Iris pigment epithelial cell (primary cell): ENCODE measurements around the gene WSCD2.

Experiments used
- DNase-seq: peaks from one replicate; pipeline ENCODE4 v3.0.0-alpha.2; 2011; ENCODE audit warnings: low read depth

Gene WSCD2

DNA sequence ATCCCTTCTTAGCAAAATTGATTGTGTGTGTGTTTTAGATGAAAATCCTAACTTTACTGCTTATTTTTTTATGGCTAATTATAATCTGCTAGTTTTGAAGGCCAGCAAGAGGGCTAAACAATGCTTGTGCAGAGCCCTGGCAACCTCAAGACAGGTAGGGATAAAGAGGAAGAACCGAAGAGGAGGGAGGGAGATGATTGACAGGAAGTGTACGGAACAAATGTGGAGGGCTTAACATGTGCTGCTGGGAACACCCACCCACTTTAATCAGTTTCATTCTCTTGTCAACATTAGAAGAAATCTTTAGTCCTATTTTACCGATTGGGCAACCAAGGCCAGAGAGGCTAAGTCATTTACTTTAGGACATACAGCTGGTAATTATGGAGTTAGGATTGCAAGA, 1.4 kb upstream of the WSCD2 start:
- no peak for DNase-seq

DNA sequence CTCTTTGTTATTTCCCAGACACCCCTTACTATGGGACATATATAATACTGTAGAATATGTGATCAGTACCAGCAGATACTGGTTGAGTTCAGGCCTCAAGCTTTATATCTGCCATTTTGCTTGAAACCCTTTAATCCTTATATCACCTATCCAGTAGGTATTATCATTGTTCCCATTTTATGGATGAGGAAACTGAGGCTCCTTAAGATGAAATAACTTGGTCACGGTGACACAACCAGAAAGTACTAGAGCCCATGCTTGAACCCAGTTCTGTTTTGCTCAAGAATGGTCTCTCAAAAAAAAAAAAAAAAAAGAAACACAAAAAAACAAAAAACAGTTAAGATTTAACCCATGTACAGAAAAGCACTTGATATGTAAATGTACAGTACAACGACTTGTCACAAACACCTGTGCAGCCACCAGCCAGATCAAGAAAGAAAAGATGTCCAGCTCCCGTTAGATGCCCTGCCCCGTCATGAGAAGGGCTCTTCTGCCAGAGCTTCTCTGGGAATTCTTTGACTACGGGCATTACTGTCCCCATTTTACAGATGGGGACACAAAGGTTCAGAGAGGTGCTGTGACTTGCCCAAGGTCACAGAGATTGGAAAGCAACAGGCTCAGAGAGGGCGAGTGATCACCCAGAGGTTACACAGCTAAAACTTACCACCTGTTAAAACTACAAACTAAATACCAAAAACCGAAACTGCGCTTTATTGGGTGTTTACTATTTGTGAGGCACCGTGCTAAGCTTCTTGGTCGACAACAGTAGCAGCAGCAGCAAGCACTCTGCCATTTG, 669 bp upstream of the WSCD2 start:
- DNase-seq = no peak

DNA sequence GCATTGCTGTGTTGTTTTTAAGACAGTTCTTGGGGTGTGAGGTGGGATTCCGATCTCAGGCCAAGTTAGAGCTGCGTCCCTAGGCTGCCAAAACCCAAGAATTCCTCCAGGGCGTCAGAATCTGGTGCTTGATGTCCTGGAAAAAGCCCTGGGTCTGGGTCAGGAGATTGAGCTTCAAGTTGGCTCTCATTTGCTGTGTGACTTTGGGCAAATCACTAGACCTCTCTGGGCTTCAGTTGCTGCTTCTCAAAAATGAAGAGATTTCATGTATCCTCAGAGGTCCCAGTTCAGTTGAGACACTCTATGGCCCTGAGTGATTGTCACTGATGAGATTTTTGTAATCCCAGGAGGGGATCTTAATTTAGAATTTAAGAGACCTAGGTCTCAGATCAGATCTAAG, 1.9 kb downstream of the WSCD2 start:
- no peak for DNase-seq

DNA sequence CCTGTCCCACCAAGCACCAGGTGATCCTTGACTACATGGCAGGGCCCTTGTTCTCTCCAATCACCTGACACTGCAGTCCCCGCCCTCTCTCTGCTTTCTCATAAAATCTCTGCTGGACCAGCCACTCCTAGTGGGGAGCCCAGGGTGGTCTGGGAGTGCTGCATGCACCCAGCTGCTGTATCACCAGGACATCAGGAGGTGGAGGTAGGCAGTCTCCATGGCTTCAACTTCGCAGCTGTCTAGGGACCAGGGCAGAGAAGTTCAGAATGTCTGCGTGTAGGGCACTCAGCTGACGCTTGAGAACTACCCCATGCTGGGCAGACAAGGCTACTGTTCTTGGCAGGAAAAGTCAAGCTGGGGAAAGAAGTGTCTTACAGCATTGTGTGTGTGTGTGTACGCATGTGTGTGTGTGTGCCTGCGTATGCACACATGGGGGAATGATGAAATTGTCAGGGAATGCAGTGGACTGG, 2.6 kb downstream of the WSCD2 start:
- DNase-seq = no peak

DNA sequence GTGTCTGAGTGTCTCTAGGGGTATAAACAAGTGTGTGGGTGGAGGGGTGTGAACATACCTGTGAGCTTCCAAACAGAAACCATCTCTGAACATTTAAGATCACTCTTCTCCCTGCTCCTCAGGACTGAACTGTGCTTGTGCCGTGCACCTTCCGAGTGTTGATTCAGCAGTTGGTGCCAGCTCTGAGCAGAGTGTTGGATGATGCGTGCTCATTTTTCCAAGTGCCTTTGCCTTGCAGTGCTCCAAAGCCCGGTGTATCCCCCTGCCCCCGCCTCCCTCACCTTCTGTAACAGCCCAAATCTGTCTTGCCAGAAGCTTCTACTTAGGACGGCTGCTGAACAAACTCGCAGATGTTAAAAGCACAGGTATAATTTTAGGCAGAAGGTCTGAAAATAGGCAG, 4.4 kb downstream of the WSCD2 start:
- DNase-seq = no peak

DNA sequence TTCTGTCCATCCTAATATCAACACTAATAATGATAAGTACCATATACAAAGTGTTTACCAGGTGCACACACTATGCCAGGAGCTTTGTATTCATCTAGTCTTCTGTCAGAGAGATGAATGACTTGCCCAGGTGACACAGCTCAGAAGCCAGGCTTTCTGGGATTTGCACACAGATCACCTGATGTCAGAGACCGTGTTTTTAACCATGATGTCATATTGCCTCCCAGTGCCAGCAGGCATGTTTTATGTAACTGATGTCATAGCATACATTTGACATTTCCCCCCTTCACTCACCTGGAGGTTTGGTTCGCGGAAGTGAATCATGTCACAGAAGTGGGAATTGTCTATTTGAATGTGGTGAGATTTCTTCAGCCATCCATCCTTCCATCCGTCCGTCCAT, 5.7 kb downstream of the WSCD2 start:
- DNase-seq = no peak

DNA sequence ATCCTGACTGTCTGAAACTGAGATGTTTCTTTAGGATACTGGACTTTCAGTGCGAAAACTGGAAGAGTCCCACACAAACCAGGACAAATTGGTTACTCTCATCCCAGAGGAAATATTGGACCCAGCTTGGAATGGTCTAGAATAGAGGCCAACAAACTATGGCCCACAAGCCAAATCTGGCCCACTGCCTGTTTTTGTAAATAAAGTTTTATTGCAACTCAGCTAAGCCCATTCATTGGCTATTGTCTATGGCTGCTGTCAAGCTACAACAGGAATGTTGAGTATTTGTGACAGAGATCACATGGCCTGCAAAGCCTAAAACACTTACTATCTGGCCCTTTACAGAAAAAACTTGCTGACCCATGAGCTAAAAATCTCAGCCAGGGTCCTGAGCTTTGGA, 6.5 kb downstream of the WSCD2 start:
- DNase-seq = no peak

DNA sequence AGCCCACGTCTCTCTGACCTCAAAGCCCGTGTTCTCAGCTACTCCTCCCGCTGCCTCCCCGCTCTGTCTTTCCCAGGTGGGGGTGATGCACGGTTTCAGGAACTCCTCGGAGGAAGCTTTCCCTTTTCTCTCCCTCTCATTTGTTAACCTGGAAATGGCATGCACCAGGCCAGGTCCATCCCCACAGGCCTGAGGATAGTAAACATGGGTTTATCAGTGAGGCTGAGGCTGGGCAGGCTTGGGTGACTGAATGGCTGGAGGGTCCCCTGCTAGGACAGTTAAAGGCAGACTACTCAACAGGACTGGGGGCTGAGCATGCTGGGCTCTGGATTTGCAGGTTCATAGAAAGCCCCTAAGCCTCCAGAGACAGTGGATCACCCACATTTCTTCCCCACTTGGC, 7.6 kb downstream of the WSCD2 start:
- DNase-seq = no peak

DNA sequence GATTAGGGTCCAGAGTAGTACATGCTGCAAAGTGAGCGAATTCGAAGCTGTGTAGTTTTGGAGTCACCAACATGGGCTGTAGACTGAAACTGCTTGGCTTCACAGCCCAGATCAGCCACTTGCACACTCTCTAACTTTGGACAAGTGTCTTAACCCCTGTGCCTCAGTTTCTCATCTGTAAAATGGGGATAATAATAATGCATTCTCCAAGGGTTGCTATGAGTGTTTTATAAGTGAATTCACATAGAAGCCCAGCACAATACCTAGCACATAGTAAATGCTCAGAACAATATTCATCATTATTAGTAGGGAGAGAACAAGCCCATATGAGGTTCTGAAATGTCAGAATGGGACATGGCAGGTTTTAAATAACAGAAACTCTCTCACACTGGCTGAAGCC, 10.4 kb downstream of the WSCD2 start:
- DNase-seq = no peak

DNA sequence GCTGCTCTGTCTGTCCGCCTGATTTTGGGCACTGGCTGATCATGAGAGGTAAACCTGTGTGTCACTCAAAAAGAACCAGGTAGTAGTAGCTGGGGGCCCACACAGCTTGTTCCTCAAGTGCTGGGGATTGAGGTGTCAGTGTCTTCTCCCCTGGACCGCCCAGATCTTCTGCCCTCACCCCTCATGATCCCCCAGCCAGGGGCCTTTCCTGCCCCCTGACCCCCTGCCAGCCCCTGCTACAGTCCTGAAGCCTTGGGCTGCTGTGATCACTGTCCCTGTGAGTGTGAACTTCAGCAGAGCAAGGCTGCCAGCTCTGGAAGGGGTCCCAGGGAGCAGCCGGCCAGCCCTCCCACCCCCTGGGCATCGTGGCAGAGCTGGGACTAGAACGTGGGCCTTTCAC, 11.4 kb downstream of the WSCD2 start:
- DNase-seq = no peak

DNA sequence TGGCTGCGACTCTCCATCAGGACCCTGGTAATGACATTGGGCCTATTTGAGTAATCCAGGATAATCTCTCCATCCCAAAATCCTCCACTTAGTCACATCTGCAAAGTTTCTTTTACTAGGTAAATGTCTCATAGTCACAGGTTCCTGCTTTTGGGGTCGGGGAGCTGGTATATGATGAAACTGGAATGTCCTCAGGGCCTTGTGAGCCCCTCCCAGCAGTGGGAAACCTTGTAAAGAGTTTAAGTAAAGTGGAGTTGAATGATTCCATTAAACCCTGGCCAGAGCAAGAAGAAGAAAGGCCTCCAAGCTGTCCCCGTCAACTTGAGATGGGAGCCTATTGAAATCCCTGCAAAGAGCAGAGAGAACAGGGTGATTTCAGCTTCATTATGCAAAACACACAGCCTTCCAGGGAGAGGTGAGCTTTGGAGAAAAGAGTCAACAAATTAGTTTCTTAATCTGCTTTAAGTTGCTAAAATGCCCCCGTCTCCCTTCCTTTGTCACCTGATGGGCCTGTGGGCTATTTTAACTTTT, 12.6 kb downstream of the WSCD2 start:
- DNase-seq = no peak

DNA sequence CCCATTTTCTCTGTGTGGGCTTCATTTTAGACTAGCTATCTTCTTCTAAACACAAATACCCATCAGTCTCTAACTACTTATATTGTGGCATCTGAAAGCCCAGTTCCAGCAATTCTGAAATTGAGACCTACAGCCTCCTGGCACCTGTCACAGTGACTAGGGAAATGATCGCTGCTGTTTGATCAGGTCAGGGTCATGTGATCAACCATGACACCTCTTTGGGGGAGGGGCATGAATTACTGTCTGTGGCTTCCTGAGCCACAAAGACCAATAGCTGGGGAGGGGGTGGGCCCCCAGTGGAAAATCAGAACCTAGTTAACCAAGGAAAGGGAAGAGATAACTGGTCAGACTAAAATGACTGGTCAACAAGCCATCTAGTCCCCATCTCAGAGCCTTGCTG, 14.1 kb downstream of the WSCD2 start:
- no peak for DNase-seq

DNA sequence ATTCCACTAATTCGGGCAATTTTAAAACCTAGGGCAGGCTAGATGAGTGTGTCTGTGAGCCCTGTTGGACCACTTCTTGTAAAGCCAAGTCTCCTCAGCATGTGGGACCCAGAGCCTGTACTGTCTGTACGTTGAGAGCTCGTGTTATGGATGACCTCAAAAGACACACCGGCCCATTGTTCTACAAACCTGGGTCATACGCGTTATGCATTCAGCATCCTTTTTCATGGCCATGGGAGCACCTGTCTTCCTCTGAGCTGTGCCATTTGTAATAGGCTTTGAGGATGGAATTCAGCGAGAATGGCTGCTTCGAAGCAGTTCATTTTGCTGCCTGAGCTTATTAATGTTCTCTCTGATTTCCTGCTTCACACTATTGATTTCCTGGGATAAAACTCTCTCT, 15.0 kb downstream of the WSCD2 start:
- DNase-seq = no peak

DNA sequence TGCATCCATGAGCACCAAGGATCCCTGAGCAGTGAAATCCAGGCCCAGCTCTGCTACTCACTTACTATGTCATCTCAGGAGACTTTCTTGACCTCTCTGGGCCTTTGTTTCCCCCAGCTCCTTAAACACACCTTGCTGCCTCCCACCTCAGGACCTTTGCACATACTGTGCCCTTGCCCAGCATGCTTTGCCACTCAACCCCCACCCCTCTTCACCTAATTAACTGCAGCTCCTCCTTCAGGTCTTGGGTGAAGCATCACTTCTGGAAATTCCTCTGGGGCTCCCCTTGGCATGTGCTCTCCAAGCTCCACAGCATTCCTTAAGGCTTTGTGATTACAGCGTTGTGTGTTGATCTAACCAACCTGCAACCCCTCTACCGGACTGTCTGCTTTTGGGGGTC, 15.9 kb downstream of the WSCD2 start:
- no peak for DNase-seq

DNA sequence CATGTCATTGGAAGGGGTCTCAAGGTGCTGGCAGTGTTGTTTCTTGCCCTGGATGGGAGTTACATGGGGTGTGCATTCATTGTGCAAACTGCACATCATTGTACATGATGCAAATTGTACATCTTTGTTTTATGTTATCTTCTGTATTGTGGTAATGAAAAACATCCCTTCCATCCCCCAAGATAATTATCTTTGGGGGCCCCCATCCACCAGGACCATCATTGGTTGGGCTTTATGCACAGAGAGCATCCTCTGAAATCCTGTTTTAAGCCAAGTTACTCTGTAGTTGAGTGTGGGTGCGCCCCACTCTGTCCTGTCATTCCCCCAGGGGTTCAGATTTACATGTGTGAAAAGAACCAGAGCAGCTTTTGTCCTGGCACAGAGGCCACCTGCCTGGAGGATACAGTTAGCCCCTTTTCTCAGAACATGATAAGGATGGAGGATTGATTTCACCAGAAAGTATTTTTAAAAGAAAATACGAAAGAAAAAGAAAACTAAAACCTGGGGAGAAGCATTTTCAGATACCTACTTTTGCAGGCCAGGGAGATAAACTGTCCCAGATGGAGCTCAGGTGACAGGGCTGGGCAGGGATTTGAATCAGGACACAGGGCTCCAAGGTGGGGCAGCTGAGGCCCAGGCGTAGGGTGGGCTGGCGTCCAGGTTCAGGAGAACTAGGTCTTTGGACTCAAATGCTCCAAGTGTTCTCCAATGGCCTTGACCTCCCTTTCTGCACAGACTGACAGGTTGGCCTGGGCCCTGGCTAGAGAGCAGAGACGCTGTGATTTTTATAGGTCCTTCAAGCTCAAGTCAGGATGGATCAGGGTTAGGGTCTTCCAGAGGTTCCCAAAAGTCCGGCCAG, 17.2 kb downstream of the WSCD2 start:
- no peak for DNase-seq

DNA sequence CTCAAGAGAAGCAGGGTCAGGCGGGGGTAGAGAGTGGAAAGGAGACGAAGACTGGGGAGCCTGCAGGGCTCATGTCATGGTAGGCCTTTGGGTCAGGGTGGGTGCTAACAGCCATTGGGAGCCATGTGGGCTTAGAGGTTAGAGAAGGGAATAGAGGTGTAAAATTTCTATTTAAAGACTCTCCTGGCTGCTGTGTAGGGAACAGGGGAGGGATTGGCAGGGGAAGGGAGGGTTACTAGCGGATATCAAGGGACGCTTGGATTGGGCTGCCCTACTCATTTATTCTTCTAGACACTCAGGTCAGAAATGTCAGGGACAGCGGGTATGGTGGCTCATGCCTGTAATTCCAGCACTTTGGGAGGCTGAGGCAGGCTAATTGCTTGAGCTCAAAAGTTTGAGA, 18.2 kb downstream of the WSCD2 start:
- DNase-seq = no peak

DNA sequence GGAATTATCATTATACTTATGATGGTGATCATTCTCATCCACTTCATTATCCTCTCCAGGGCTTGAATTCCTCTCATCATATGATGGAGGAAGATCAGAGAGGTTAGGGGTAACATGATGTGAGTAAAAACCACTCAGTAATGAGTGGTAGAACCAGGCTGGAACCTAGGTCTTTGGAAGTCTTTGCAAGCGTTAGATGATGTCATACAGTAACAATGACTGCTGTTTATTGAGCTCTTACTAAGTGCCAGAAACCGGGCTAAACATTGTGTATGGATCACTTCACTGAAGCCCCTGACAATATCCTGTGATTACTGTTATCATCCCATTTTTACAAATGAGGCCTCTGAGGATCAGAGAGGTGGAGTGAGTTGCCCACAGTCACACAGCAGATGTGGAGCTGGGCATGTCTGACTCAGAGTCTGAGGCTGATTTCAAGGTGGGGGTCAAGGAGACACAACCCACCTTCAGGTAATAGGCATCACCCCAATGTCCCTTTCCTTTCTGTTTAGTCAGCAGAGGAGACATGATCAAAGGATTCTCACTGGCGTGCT, 19.5 kb downstream of the WSCD2 start:
- DNase-seq = no peak

DNA sequence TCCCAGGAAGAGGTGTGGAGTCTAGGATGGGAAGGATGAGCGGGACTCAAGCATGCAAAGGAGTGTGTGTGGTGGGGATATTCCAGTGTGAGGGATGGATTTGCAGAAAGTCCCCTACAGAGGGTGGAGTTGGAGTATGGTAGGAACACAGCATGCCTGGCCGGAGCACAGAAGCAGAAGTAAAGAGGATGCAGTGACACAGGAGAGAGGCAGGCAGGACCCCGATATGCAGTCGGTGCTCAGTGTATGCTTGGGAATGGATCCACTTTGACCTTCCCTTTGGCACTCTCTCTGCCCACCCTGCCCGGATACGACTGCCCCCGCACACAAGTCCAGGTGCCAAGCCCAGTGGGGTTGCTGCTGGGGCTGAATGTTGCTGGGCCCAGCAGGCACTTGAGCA, 21.3 kb downstream of the WSCD2 start:
- DNase-seq = no peak

DNA sequence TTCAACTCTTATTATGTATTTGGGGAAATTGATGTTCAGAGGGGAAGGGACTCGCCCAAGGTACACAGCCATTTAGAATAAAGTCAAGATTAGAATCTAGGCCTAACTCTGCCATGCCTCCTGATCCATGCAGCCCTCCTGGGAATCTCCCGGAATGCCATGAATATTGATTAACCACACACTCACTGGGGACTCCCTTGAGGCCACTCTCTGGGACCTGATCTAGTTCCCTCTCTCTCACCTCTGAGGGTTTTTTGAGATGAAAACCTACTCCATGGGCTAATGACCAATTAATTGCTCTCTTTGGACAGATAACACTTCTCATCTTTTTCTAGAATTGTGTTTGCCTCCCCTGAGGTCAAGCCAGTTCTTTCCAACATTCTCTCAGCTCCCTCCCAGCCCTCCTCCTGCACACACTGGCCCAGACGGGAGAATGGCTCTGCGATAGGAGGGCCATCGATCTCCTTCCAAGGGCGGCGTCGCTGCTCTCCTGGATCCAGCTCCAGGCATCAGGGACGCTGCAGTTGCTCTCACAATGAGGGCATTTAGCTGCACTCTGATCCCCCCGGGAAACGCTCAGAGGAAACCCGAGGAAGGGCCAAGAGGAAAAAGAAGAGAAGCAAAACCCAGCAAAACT, 22.6 kb downstream of the WSCD2 start:
- no peak for DNase-seq

DNA sequence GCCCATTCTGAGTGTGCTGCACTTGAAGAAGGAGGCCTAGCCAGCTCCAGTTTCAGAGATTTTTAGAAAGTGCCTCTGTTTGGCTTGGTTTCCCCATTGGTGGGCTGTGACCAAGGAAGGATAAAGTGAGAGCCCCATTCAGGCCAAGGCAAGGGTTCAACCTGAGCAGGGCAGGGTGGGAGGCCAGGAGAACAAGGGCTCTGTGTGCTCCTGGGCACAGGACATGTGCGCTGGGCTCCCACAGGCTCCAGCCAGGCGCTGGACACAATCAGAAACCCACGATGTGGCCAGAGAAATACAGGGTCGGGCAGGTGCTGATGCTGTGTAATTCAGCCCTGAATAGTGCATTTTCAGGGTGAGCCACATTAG, 23.1 kb downstream of the WSCD2 start:
- no peak for DNase-seq

DNA sequence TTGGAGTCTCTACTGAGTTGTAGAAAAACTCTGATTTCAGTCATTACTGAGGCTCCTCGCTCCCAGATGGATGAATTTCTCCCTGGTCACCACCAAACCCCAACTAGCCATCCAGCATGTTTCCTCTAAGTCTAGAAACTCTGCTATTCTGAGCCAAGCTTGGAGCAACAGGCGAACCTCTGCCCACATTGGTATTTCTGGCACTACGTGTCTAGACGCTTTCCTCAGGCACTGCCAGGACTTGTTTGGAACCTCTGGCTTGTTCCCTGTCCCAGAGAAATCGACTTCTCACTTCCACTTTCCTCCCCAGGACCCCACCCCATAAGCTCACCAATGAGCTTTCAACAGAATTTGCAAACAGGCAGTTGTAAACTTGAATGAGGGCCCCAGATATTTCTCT, 27.6 kb downstream of the WSCD2 start:
- DNase-seq = no peak

DNA sequence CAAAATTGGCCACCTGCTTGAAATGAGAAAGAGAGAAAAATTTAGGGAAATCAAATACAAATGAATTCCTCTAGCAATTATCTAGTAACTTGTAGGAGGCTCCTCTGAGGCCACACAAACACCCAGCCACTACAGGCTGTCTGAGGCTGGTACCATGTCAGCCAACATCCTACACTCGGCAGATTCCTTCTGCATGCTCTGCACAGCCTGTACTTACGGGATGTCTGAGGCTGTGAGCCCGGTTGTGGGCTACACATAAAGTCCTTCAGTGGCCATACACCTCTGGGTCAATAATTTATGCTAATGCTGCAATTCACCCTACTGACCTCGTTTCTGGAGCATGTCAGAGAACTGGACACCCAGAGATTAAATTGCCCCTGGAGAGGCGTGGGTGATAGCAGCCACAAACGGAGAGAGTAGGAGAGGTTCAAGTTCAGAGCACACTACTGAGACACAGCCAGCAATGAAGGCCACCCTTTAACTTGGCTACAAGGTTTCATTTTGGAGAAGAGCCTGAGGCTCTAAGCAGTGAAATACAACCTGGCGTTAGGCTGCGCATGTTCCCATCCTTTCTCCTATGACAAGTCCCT, 28.9 kb downstream of the WSCD2 start:
- DNase-seq = no peak
